Lung (tissue), 12 donors: ENCODE measurements around the gene HLCS. TPM values are rescaled to one million over a fixed set of nuclear protein-coding genes. Genes with fewer than 3 reads are reported as not detected.

ENCODE experiments used
- ATAC-seq: fragments of 200-7000 bp; cut with Tn5 transposase; one replicate; pipeline ENCODE4 v1.9.1; 2020; ENCODE audit warnings: moderate number of reproducible peaks; ENCODE audit not compliant: insufficient read depth, low FRiP score
- DNase-seq, 3 donors: peaks; one replicate each; pipeline ENCODE4 v3.0.0-alpha.2; 2013 to 2017
- H3K27ac ChIP-seq, 2 donors: one replicate each; pipeline ENCODE4 v1.5.1; 2013; ENCODE audit warnings: mild to moderate bottlenecking in 2 of 2, moderate library complexity in 2 of 2, control low read depth in 1 of 2, inconsistent platforms in 1 of 2, low read depth in 1 of 2, low read length in 1 of 2
- H3K27me3 ChIP-seq, 3 donors: one replicate each; pipeline ENCODE4 v1.5.1; 2013; ENCODE audit warnings: low read length in 2 of 3; ENCODE audit not compliant: control insufficient read depth in 3 of 3, insufficient read depth in 3 of 3
- H3K36me3 ChIP-seq, 4 donors: one replicate each; pipeline ENCODE4 v1.5.1; 2013; ENCODE audit warnings: low read length in 4 of 4, mild to moderate bottlenecking in 1 of 4, moderate library complexity in 1 of 4; ENCODE audit not compliant: control insufficient read depth in 4 of 4, insufficient read depth in 4 of 4
- H3K4me1 ChIP-seq, 5 donors: one replicate each; pipeline ENCODE4 v1.5.1; 2013; ENCODE audit warnings: low read length in 5 of 5, mild to moderate bottlenecking in 2 of 5, moderate library complexity in 1 of 5; ENCODE audit not compliant: control insufficient read depth in 5 of 5, insufficient read depth in 5 of 5
- H3K4me3 ChIP-seq: one replicate; pipeline ENCODE4 v1.5.1; 2013; ENCODE audit warnings: mild to moderate bottlenecking, control low read depth, moderate library complexity
- H3K9ac ChIP-seq, 2 donors: one replicate each; pipeline ENCODE4 v1.5.1; 2013; ENCODE audit warnings: low read length in 2 of 2, control low read depth in 1 of 2; ENCODE audit not compliant: insufficient read depth in 1 of 2
- H3K9me3 ChIP-seq, 4 donors: one replicate each; pipeline ENCODE4 v1.5.1; 2013; ENCODE audit warnings: low read length in 3 of 4, mild to moderate bottlenecking in 1 of 4, moderate library complexity in 1 of 4; ENCODE audit not compliant: control insufficient read depth in 4 of 4, insufficient read depth in 3 of 4
- CTCF ChIP-seq: IDR thresholded peaks from 2 replicates; pipeline ENCODE4 v1.5.1; 2012; ENCODE audit warnings: mild to moderate bottlenecking; ENCODE audit errors: control extremely low read depth, extremely low read depth
- WGBS, 2 donors: extraction: QIAGEN DNeasy Blood & Tissue Kit; methylation state at CpG; one replicate each; pipeline ENCODE4 v1.1.7; 2013; 5-methylcytosine and 5-hydroxymethylcytosine counted together
- polyA plus RNA-seq, 2 donors: library from polyadenylated mRNA; stranded (reverse); fragments of 200-250 nt; gene quantifications; one replicate each; pipeline ENCODE4 v1.2.1, GENCODE V29; 2013
- total RNA-seq, 2 donors: library from RNA; depleted of rRNA in 1 of 2; stranded (reverse); fragments of >200 nt in 1 of 2; gene quantifications; one replicate each; pipeline ENCODE4 v1.2.1, GENCODE V29; 2014 to 2021
- donor health status: control.
- donor health status: control.
- donor health status: Bipolar disorder and iron deficiency.
- donor health status: healthy.
- donor health status: DM: yes; HTN: yes; CAD: no.

Gene HLCS
- total and polyA plus RNA-seq, 4 donors: 5.0 to 28.8 (median 17.5) TPM

- Histone ChIP-seq H3K36me3 (peaks cover 0 to 4% (median 0%) of the 10 kb centered on the region in 4 donors), H3K27me3 (no peaks in the 10 kb centered on the region), H3K9me3 (no peaks in the 10 kb centered on the region), H3K27ac (no peak overlapping the region), H3K4me3 (no peak overlapping the region), H3K4me1 (peaks cover 0 to 24% (median 12%) of the 10 kb centered on the region in 5 donors), H3K9ac (no peak overlapping the region)
- WGBS, 2 donors: 74 to 82% methylated on average over 16 of the region's 16 CpGs
- ATAC-seq (no peak), DNase-seq (peak in 2 of 3 donors; percentile 79 to 83)
- no peak for TF ChIP-seq CTCF
Observed at GRCh38 chr21:36909901-36910561, 56.4 kb downstream of the HLCS start.

GRCh38 chr21:36909423-36909822 lies 57.0 kb downstream of the HLCS start:
- no peak for DNase-seq
- H3K27me3 ChIP-seq: no peaks in the 10 kb centered on the region
- no peaks in the 10 kb centered on the region for H3K9me3 ChIP-seq
- 85 to 90% methylated on average over 5 of the region's 5 CpGs for WGBS, 2 donors
- peaks cover 0 to 18% (median 12%) of the 10 kb centered on the region in 5 donors for H3K4me1 ChIP-seq
- peak overlapping the region in 1 of 2 donors; percentile 45 for H3K27ac ChIP-seq
- no peak overlapping the region for H3K4me3 ChIP-seq
- no peak overlapping the region for H3K9ac ChIP-seq
- no peak for ATAC-seq
- no peaks in the 10 kb centered on the region for H3K36me3 ChIP-seq
- no peak for TF ChIP-seq CTCF

GRCh38 chr21:36908260-36908908 lies 58.1 kb downstream of the HLCS start:
- H3K27me3 ChIP-seq: no peaks in the 10 kb centered on the region
- WGBS, 2 donors: 81 to 91% methylated on average over 3 of the region's 3 CpGs
- no peak overlapping the region for H3K9ac ChIP-seq
- TF ChIP-seq CTCF: no peak
- no peaks in the 10 kb centered on the region for H3K36me3 ChIP-seq
- H3K9me3 ChIP-seq: no peaks in the 10 kb centered on the region
- ATAC-seq (no peak), DNase-seq (no peak)
- H3K4me1 ChIP-seq: peaks cover 0 to 18% (median 12%) of the 10 kb centered on the region in 5 donors
- no peak overlapping the region for H3K4me3 ChIP-seq
- H3K27ac ChIP-seq: no peak overlapping the region
